BJ (cell line): ENCODE measurements around the gene FLNA. TPM values are rescaled to one million over a fixed set of nuclear protein-coding genes. Genes with fewer than 3 reads are reported as not detected.
"Not testable (repeated sequence)": the region's sequence is repeated elsewhere in the genome, so short reads cannot be mapped to it uniquely, and the experiment has no call there.

Experiments used
- CTCF ChIA-PET: fragments of 350-600 bp; formaldehyde crosslinking; extraction: SDS; loops from one replicate; lab custom pipeline; 2021; ENCODE audit warnings: antibody characterized with exemption, inconsistent platforms; lab: Yijun Ruan, JAX
- POLR2A ChIA-PET: fragments of 300-600 bp; sonication (Branson Sonifier 250); formaldehyde crosslinking; extraction: SDS; loops from one replicate; lab custom pipeline; 2021; ENCODE audit warnings: antibody characterized with exemption; lab: Charles Lee
- DNase-seq: peaks from one replicate; pipeline ENCODE4 v3.0.0-alpha.2; 2011; ENCODE audit warnings: low read depth
- H3K27me3 ChIP-seq: 2 replicates; pipeline ENCODE4 v1.6.0; 2011; ENCODE audit warnings: low read length; ENCODE audit not compliant: control insufficient read depth, insufficient read depth
- H3K36me3 ChIP-seq: 2 replicates; pipeline ENCODE4 v1.5.1; 2011; ENCODE audit warnings: low read length; ENCODE audit not compliant: control insufficient read depth, insufficient read depth
- H3K4me3 ChIP-seq: 2 replicates; pipeline ENCODE4 v1.5.1; 2011; ENCODE audit warnings: low read depth, mild to moderate bottlenecking, control low read depth, low read length
- polyA plus RNA-seq: library from polyadenylated mRNA; depleted of rRNA; stranded (reverse); fragments of >200 nt; gene quantifications from 2 replicates; pipeline ENCODE4 v1.2.3, GENCODE V29; 2011
- TF ChIP-seq, protein P1 (sequence below): IDR thresholded peaks from 2 replicates; pipeline ENCODE4 v1.5.1; 2011; ENCODE audit warnings: low read depth, mild to moderate bottlenecking, control low read depth, inconsistent platforms, low read length, moderate library complexity; ENCODE audit not compliant: insufficient read depth

Gene FLNA
- polyA plus RNA-seq, 1 experiment: 1,740 TPM

DNA sequence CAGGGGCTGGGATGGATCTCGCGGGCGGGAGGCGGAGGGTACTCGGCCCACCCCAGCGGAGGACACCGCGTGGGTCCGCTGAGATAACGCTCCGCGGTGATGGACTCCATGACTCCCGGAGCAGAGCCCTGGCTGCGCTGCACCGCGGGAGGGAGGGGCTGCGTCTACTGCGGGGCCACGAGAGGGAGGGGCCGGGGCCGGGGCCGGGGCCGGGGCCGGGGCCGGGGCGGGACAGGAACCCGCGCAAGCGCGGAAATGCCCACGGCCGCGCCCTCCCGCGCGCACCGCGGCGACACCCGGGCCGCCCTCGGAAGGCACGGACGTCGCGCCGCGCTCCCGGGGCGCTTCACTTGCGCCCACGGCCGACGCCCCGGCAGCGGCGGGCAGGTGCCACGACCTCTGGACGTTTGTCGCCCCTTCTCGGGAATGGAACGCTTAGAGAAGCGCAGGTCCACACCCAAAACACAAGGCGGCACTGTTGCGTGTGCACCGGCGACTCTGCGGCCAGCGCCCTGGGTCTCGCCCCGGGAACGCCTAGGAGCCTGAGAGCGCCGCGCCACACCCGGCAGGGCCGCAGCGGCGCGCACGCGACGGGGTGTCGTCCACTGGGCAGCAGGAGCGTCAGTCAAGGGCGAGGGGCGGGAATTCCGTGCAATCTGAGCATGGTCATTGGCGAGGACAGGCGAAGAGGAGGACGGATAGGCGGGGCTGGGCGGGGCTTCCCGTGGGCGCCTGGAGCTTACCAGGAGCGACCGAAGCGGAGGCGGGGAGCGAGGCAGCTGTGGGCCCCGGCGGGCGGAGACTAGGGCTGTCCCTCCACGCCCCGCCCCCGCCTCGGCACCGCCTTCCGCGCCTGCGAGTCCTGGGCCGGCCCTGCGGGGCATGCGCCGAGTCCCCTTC is 32.8 kb downstream of the FLNA start:
- POLR2A ChIA-PET, H3K36me3 ChIP-seq, H3K4me3 ChIP-seq, H3K27me3 ChIP-seq, DNase-seq, CTCF ChIA-PET: not testable (repeated sequence)

DNA sequence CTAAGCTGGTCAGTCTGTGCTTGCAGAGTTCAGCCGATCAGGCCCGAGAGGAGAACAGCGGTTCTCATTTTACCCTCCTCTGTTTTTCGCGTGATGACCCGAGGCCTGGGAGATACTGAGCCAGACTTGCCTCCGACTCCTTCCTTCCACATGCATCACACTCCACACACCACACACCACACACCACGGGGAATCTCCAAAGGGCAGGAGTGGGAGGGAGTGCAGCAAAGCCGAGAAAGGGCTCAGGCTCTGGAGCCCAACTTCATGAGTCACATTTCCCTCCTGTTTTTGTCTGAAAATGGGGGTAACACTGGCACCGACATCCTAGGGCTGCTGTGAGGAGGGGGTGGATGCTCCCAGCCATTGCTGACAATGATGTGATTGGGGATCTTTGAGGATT is 39.9 kb downstream of the FLNA start:
- ChIA-PET POLR2A (no interaction called here), CTCF (no interaction called here)
- no peak for DNase-seq
- Histone ChIP-seq H3K27me3 (no peaks in the 10 kb centered on the region; the same call in 1 of the 2 replicates), H3K4me3 (no peak overlapping the region), H3K36me3 (no peaks in the 10 kb centered on the region)
- TF ChIP-seq, protein P1, sequence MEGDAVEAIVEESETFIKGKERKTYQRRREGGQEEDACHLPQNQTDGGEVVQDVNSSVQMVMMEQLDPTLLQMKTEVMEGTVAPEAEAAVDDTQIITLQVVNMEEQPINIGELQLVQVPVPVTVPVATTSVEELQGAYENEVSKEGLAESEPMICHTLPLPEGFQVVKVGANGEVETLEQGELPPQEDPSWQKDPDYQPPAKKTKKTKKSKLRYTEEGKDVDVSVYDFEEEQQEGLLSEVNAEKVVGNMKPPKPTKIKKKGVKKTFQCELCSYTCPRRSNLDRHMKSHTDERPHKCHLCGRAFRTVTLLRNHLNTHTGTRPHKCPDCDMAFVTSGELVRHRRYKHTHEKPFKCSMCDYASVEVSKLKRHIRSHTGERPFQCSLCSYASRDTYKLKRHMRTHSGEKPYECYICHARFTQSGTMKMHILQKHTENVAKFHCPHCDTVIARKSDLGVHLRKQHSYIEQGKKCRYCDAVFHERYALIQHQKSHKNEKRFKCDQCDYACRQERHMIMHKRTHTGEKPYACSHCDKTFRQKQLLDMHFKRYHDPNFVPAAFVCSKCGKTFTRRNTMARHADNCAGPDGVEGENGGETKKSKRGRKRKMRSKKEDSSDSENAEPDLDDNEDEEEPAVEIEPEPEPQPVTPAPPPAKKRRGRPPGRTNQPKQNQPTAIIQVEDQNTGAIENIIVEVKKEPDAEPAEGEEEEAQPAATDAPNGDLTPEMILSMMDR: no peak

DNA sequence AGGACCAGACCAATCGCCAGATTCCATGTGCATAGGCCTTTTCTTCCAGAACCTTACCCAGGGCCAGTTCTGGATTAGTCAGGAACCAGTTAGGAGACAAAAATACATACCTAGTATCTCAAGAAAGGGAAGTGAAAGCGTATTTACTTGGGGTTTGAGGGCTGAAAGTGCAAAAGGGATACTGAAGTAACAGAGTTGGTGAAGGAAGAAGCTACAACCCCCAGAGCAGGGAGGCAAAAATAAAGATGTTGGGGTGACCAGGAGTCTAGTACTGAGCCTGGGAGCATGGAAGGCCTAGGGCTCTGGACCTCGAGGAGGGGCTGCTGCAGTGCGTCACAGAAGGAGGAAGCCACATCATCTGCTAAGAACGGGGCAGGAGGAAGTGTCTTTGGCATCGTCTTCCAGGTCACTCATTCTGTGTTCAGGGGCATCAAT is 40.6 kb downstream of the FLNA start:
- DNase-seq: no peak
- CTCF ChIA-PET: interaction anchor here (1.3 kb wide), 1 partner anchor 11 kb away, joined by 3 read pairs; no protein-coding TSS in a partner anchor
- POLR2A ChIA-PET: no interaction called here
- no peak overlapping the region for H3K4me3 ChIP-seq
- no peaks in the 10 kb centered on the region for H3K36me3 ChIP-seq
- TF ChIP-seq, protein P1: no peak
- no peaks in the 10 kb centered on the region; the same call in 1 of the 2 replicates for H3K27me3 ChIP-seq

DNA sequence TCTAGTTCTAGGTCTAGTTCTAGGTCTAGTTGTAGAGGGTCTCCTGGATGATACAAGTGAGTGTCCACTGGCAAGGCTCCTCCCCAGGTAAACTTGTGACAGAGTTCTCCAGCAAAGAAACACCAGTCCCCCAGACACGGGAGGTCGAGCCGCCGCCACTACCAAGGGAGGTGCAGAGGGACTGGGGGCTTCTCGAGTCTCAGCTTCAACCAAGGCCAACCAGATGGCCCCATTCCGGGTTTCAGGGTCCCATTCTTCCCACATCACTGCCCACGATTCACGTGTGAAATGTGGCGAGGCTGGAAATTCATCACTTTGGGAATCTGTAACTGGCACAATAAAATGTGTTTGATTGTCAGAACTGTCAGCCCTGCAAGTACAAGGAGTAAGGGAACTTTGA is 41.3 kb downstream of the FLNA start:
- H3K36me3 ChIP-seq: no peaks in the 10 kb centered on the region
- CTCF ChIA-PET: interaction anchor here (1.3 kb wide), 1 partner anchor 10 kb away, joined by 3 read pairs; no protein-coding TSS in a partner anchor
- TF ChIP-seq, protein P1: no peak
- POLR2A ChIA-PET: no interaction called here
- no peak overlapping the region for H3K4me3 ChIP-seq
- H3K27me3 ChIP-seq: no peaks in the 10 kb centered on the region; the same call in 1 of the 2 replicates
- DNase-seq: no peak

DNA sequence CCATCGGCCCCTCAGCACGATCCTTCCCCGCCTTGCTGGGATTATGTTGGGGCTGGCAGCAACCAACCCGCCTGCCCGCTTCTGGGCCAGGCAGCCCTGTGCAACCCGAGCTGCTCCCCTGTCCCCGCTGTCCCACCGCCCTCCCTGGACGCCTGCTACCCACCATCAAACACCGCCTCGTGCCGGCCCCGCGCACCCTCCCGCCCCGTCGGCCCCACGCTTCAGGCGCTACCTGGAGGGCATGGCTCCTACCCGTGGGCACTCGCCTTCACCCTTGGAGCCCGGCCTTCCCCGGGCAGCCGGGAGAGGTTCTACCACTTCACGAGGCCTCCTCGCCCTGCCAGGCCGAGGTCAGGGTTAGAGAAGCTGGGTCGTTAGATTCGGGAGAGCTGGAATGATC is 41.9 kb downstream of the FLNA start:
- no peak for DNase-seq
- CTCF ChIA-PET: interaction anchor here (1.3 kb wide), 1 partner anchor 9 kb away, joined by 3 read pairs; no protein-coding TSS in a partner anchor

More for the DNA sequence above, 41.9 kb downstream of the FLNA start:
- Histone ChIP-seq H3K4me3 (no peak overlapping the region), H3K27me3 (no peaks in the 10 kb centered on the region; the same call in 1 of the 2 replicates), H3K36me3 (no peaks in the 10 kb centered on the region)
- TF ChIP-seq, protein P1: no peak
- POLR2A ChIA-PET: no interaction called here
